A549 (cell line): ENCODE measurements around the gene HEBP1. TPM values are rescaled to one million over a fixed set of nuclear protein-coding genes. Genes with fewer than 3 reads are reported as not detected.

Experiments
- ATAC-seq, 2 experiments: fragments of 200-7000 bp in 1 of 2; fragments of >200 bp in 1 of 2; cut with Nextera tagmentation in 1 of 2; cut with Tn5 transposase in 1 of 2; 3 replicates each; pipeline versions ENCODE4 v1.8.0 to v1.9.1; 2018 to 2020; ENCODE audit warnings: mild to moderate bottlenecking in 1 of 2, moderate library complexity in 1 of 2
- CTCF ChIA-PET: fragments of 300-600 bp; sonication (Branson Sonifier 250); formaldehyde crosslinking; extraction: SDS; loops from one replicate; lab custom pipeline; 2021; ENCODE audit warnings: antibody characterized with exemption, inconsistent platforms; lab: Yijun Ruan, JAX
- POLR2A ChIA-PET: fragments of 350-600 bp; formaldehyde crosslinking; extraction: SDS; loops from one replicate; lab custom pipeline; 2021; ENCODE audit warnings: antibody characterized with exemption, inconsistent platforms; lab: Yijun Ruan, JAX
- DNase-seq, 2 experiments: peaks; one replicate each; pipeline versions ENCODE4 v3.0.0 to v3.0.0-alpha.2; 2011 to 2016; ENCODE audit warnings: low read depth in 1 of 2, low spot score in 1 of 2
- FAIRE-seq: peaks from 2 replicates; lab custom pipeline; 2011; peaks lifted over from hg19 to GRCh38; lab: Jason Lieb, UNC
- H3K27ac ChIP-seq, 2 experiments: fragments of >200 bp; sonication (Bioruptor Twin); formaldehyde crosslinking; 3 replicates each; pipeline ENCODE4 v1.5.1; 2016 to 2017
- H3K4me1 ChIP-seq: fragments of >200 bp; sonication (Bioruptor Twin); formaldehyde crosslinking; 3 replicates; pipeline ENCODE4 v1.6.1; 2016
- H3K4me2 ChIP-seq: fragments of >200 bp; sonication (Bioruptor Twin); formaldehyde crosslinking; 3 replicates; pipeline ENCODE4 v1.6.1; 2016
- H3K4me3 ChIP-seq: fragments of >200 bp; sonication (Bioruptor Twin); formaldehyde crosslinking; 3 replicates; pipeline ENCODE4 v1.5.1; 2016
- H3K9me3 ChIP-seq: fragments of >200 bp; sonication (Bioruptor Twin); formaldehyde crosslinking; 3 replicates; pipeline ENCODE4 v1.6.1; 2016
- ATOH8 ChIP-seq: fragments of 250-450 bp; sonication (Bioruptor Pico); IDR thresholded peaks from 2 replicates; pipeline ENCODE4 v1.5.0; 2020; ENCODE audit warnings: low read depth, mild to moderate bottlenecking, moderate library complexity
- CBX2 ChIP-seq: fragments of 200-600 bp; sonication (generic); IDR thresholded peaks from 2 replicates; pipeline ENCODE4 v1.6.1; 2016; ENCODE audit warnings: low read depth, mild to moderate bottlenecking, borderline replicate concordance
- ELK1 ChIP-seq: fragments of 150-350 bp; IDR thresholded peaks from 2 replicates; pipeline ENCODE4 v1.6.1; 2014; ENCODE audit warnings: low read depth, mild to moderate bottlenecking, low read length
- GATA3 ChIP-seq: IDR thresholded peaks from 2 replicates; pipeline ENCODE4 v1.6.1; 2012; ENCODE audit warnings: borderline replicate concordance
- HES2 ChIP-seq: fragments of >200 bp; sonication (Bioruptor Twin); formaldehyde crosslinking; IDR thresholded peaks from 2 replicates; pipeline ENCODE4 v1.6.1; 2016
- HEYL ChIP-seq: fragments of 250-450 bp; sonication (Bioruptor Pico); IDR thresholded peaks from 2 replicates; pipeline ENCODE4 v1.8.0; 2021; ENCODE audit warnings: mild to moderate bottlenecking, moderate library complexity
- HMGXB4 ChIP-seq: fragments of 250-450 bp; sonication (Bioruptor Pico); IDR thresholded peaks from 2 replicates; pipeline ENCODE4 v1.5.0; 2021; ENCODE audit warnings: mild to moderate bottlenecking, moderate library complexity, borderline replicate concordance
- HOXA7 ChIP-seq: fragments of 250-450 bp; sonication (Bioruptor Pico); IDR thresholded peaks from 2 replicates; pipeline ENCODE4 v1.5.0; 2020; ENCODE audit warnings: mild to moderate bottlenecking, moderate library complexity
- HOXB13 ChIP-seq: fragments of 250-450 bp; sonication (Bioruptor Pico); IDR thresholded peaks from 2 replicates; pipeline ENCODE4 v1.5.0; 2020; ENCODE audit warnings: low read depth, mild to moderate bottlenecking, moderate library complexity
- HOXB5 ChIP-seq: fragments of 250-450 bp; sonication (Bioruptor Pico); IDR thresholded peaks from 2 replicates; pipeline ENCODE4 v1.5.0; 2020; ENCODE audit warnings: mild to moderate bottlenecking, moderate library complexity
- KDM1A ChIP-seq: fragments of 200-600 bp; sonication (generic); IDR thresholded peaks from 2 replicates; pipeline ENCODE4 v1.6.1; 2016; ENCODE audit warnings: low read depth, mild to moderate bottlenecking
- MAZ ChIP-seq: fragments of 150-350 bp; IDR thresholded peaks from 2 replicates; pipeline ENCODE4 v1.6.1; 2014; ENCODE audit warnings: antibody characterized with exemption, low read depth, low read length, borderline replicate concordance
- PBX3 ChIP-seq: IDR thresholded peaks from 2 replicates; pipeline ENCODE4 v1.6.1; 2012
- PHF8 ChIP-seq: fragments of 200-600 bp; sonication (generic); IDR thresholded peaks from 2 replicates; pipeline ENCODE4 v1.6.1; 2016; ENCODE audit warnings: low read depth, mild to moderate bottlenecking, antibody characterized with exemption, moderate library complexity, borderline replicate concordance
- RCOR1 ChIP-seq: fragments of 150-350 bp; IDR thresholded peaks from 2 replicates; pipeline ENCODE4 v1.6.1; 2014; ENCODE audit warnings: antibody characterized with exemption, low read length, low read depth
- REST ChIP-seq: fragments of 200-600 bp; sonication (generic); IDR thresholded peaks from 2 replicates; pipeline ENCODE4 v1.6.1; 2016; ENCODE audit warnings: antibody characterized with exemption, mild to moderate bottlenecking, moderate library complexity
- SMC3 ChIP-seq: fragments of >200 bp; sonication (Bioruptor Twin); formaldehyde crosslinking; IDR thresholded peaks from 3 replicates; pipeline ENCODE4 v1.6.1; 2018; ENCODE audit warnings: inconsistent platforms
- ZSCAN20 ChIP-seq: fragments of 250-450 bp; sonication (Bioruptor Pico); IDR thresholded peaks from 2 replicates; pipeline ENCODE4 v1.8.0; 2022; ENCODE audit warnings: mild to moderate bottlenecking, moderate library complexity
- WGBS: methylation state at CpG from one replicate; pipeline ENCODE4 v1.1.6; 2017; ENCODE audit errors: missing lambda C conversion rate; 5-methylcytosine and 5-hydroxymethylcytosine counted together
- polyA plus RNA-seq, 4 experiments: library from polyadenylated mRNA; depleted of rRNA in 3 of 4; stranded (reverse); fragments of >200 nt; fragmentation: RNase III in 1 of 4; extraction: RNeasy Plus Mini Kit Qiagen cat#74134 plus additional on column Dnase treatment in 1 of 4; gene quantifications; 2 replicates in 3 of 4; 3 replicates in 1 of 4; pipeline ENCODE4 v1.2.3, GENCODE V29; 2011 to 2017

The HEBP1 gene
- polyA plus RNA-seq, 2 of the 4 experiments (the other 2 are of a cell fraction) = 24.8 to 48.9 TPM

- no peaks in the 10 kb centered on the region for H3K9me3 ChIP-seq
- no peak overlapping the region for H3K27ac ChIP-seq
- ATAC-seq (no peak), FAIRE-seq (no peak), DNase-seq (no peak)
- no peak overlapping the region for H3K4me2 ChIP-seq
- H3K4me1 ChIP-seq = peaks cover 8% of the 10 kb centered on the region; the same call in 1 of the 3 replicates
- H3K4me3 ChIP-seq = no peak overlapping the region
- 57% methylated on average over 1 of the region's 8 CpGs for WGBS
- CTCF ChIA-PET = interaction anchor here (1.1 to 3.7 kb wide), 5 partner anchors 14 to 210 kb away, joined by 4 to 23 read pairs (median 5); no protein-coding TSS in a partner anchor
- TF ChIP-seq MAZ (no peak), KDM1A (no peak), HOXB5 (CRISPR knock-in tag) (no peak), ATOH8 (CRISPR knock-in tag) (no peak), HMGXB4 (CRISPR knock-in tag) (no peak), PBX3 (no peak), PHF8 (no peak), HOXB13 (no peak)
- POLR2A ChIA-PET = no interaction called here
Measured at GRCh38 chr12:13045816-13046215, 45.8 kb upstream of the HEBP1 start.

GRCh38 chr12:13044906-13045299, 44.8 kb upstream of the HEBP1 start:
- H3K4me3 ChIP-seq = peak overlapping the region; percentile 97
- H3K27ac ChIP-seq = peak overlapping the region; percentile 83 to 92; a peak in 5 of 6 replicates
- CTCF ChIA-PET = interaction anchor here (0.6 to 3.7 kb wide), 12 partner anchors 15 to 211 kb away, joined by 3 to 23 read pairs (median 4); no protein-coding TSS in a partner anchor
- peak overlapping the region; percentile 97 for H3K4me2 ChIP-seq
- peaks cover 8% of the 10 kb centered on the region; the same call in 1 of the 3 replicates for H3K4me1 ChIP-seq
- ATAC-seq = no peak
- no peak for DNase-seq
- H3K9me3 ChIP-seq = no peaks in the 10 kb centered on the region
- TF ChIP-seq REST (peak; percentile 65), MAZ (no peak)
- peak; percentile 56 for FAIRE-seq
- 13% methylated on average over 5 of the region's 5 CpGs for WGBS
- POLR2A ChIA-PET = interaction anchor here (0.7 to 1.1 kb wide), 2 partner anchors 14 to 69 kb away, joined by 3 to 4 read pairs; no protein-coding TSS in a partner anchor

GRCh38 chr12:13044002-13044905, 44.2 kb upstream of the HEBP1 start, which contains the start of gene FAM234B:
TSS of gene FAM234B (plus strand) at chr12:13044381. CDS start at chr12:13044404, 23 bp downstream.
- peak; percentile 74 to 88 for DNase-seq
- peak; percentile 97 to 99 for ATAC-seq
- POLR2A ChIA-PET = interaction anchor here (0.7 to 1.1 kb wide), 2 partner anchors 14 to 68 kb away, joined by 3 to 4 read pairs; no protein-coding TSS in a partner anchor
- H3K27ac ChIP-seq = peak within 1 kb of the TSS; percentile 83 to 92
- peak within 1 kb of the TSS; percentile 97 for H3K4me3 ChIP-seq
- no peaks in the 10 kb centered on the region for H3K9me3 ChIP-seq
- CTCF ChIA-PET = interaction anchor here (0.6 to 3.7 kb wide), 20 partner anchors 12 to 212 kb away, joined by 3 to 23 read pairs (median 4); no protein-coding TSS in a partner anchor
- H3K4me2 ChIP-seq = peak within 1 kb of the TSS; percentile 97
- H3K4me1 ChIP-seq = peaks cover 8% of the 10 kb centered on the region; the same call in 1 of the 3 replicates
- FAIRE-seq = no peak
- WGBS = 2% methylated on average over 16 of the region's 74 CpGs
- no peak for TF ChIP-seq ELK1
- TF ChIP-seq ZSCAN20 (CRISPR knock-in tag) = no peak
- TF ChIP-seq GATA3 = no peak
- TF ChIP-seq HEYL (CRISPR knock-in tag) = no peak
- TF ChIP-seq HOXA7 (CRISPR knock-in tag) = no peak
- no peak for TF ChIP-seq PBX3
- no peak for TF ChIP-seq HES2
- TF ChIP-seq RCOR1 = no peak
- TF ChIP-seq CBX2 = no peak
- peak; percentile 26; the same call in 2 of the 3 replicates for TF ChIP-seq SMC3
